ENCODE results near the gene TRIM24.

Gene TRIM24

GRCh38 chr7:138575897-138576428, 115.9 kb downstream of the TRIM24 start:
- DNase-seq (ENCODE audit: low read depth in 2 of 2), result no peak

GRCh38 chr7:138579136-138579535, 119.1 kb downstream of the TRIM24 start:
- no peak for DNase-seq (ENCODE audit: low read depth in 2 of 2)

DNA sequence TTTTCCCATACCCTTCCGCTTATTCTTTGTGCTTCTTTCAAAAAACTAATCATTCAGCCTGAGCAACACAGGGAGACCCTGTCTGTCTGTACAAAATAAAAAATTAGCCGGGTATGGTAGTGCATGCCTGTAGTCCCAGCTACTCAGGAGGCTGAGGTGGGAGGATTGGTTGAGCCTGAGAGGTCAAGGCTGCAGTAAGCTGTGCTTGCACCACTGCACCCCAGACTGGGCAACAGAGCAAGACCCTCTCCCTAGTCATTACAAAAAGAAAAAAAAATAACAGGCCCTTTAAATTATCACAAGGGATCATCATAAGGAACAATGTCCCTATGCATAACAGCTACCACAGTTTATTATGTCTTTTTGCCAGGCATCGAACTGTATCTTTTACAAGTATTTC, 119.6 kb downstream of the TRIM24 start:
- DNase-seq (ENCODE audit: low read depth in 2 of 2), result no peak

DNA sequence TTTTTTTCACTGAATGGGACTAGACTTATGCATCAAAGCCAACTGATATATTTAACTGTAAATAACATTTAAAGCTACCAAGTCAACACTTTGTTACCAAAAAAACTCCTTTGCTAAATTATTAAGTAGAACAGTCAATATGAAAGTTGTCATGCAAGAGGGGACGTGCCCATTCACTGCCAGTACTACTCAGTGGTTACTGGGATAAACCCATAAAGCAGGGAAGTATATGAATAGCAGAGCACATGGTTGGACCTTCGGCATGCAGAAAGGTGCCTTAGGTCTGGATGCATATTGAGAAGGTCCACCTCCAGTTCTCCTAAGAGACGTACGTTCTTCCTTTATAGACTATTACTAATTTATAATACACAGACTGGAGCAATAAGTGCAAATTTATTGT, 121.0 kb downstream of the TRIM24 start:
- DNase-seq (ENCODE audit: low read depth in 2 of 2), result no peak

- DNase-seq (ENCODE audit: low read depth in 2 of 2), result no peak
Measured at GRCh38 chr7:138584283-138584682, 124.2 kb downstream of the TRIM24 start.

DNA sequence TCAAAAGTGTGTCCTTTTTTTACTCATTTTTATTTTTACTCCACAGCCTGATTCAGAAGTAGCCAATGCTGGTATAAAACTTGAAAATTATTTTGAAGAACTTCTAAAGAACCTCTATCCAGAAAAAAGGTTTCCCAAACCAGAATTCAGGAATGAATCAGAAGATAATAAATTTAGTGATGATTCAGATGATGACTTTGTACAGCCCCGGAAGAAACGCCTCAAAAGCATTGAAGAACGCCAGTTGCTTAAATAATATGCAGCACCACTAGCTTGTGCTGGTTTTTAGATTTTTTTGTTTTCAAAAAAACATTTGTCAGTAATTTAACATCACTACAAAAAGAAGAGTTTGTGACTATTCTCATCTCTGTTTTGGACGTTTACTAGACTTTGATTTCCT, 124.6 kb downstream of the TRIM24 start:
- no peak for DNase-seq (ENCODE audit: low read depth in 2 of 2)

GRCh38 chr7:138585283-138585993, 125.4 kb downstream of the TRIM24 start:
- DNase-seq (ENCODE audit: low read depth in 2 of 2), result no peak

DNA sequence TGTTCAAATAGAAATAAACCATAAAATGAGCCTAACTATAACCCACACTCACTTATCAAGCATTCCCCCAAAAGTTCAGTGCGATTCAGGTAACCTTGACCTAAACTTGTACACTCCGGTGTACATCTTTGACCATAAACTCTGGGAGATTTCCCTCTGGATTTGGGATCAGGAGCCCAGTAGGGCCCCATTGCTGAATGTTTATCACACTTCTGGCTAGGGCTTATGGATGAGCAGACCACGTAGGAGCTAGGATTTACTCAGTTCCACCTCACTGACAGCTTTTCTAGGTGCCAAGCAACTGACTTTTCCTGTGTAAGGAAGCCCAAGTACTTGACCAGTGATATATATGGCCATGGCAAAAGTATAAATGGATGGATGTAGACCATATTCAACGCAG, 127.4 kb downstream of the TRIM24 start:
- DNase-seq (ENCODE audit: low read depth in 2 of 2), result no peak

DNA sequence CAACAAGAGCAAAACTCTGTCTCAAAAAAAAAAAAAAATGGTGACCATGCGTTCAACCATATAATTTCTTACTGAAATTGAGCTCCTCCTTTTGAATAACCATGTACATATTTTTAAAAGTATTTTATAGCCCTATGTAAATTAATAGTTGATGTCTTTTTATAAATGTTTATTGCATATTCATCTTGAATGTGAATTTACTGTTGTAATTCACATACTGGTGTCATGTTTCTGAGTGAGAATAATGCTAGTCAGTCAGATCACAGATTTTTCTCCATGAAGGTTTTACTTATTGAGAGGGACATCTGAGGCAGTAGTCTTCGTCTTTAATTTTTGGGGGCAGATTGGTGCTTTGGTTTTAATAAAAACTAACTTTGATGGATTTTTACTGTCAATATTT, 128.9 kb downstream of the TRIM24 start:
- DNase-seq (ENCODE audit: low read depth in 2 of 2), result no peak

GRCh38 chr7:138590154-138590553, 130.1 kb downstream of the TRIM24 start:
- DNase-seq (ENCODE audit: low read depth in 2 of 2), result no peak

DNA sequence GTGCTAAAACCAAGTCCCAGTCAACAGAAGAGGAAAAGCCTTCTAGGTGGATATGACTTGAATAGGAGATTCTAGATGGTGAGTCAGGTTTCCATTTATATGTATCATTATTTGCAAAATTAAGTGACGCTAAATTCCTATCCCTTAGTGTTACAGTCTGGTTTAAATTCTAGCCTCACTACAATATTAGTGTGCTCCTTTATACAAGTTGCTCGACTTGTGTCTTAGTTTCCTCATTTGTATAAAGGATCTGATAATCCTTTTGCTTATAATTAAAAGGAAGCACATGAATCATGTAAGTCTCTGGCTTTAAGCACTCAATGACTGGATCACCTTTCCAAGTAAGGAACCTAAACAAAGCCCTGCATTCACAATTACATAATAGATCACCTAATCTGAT, 135.4 kb downstream of the TRIM24 start:
- no peak for DNase-seq (ENCODE audit: low read depth in 2 of 2)

GRCh38 chr7:138602451-138602850, 142.4 kb downstream of the TRIM24 start:
- no peak for DNase-seq (ENCODE audit: low read depth in 2 of 2)

- DNase-seq (ENCODE audit: low read depth in 2 of 2), result no peak
Measured at GRCh38 chr7:138603549-138604318, 143.7 kb downstream of the TRIM24 start.

- no peak for DNase-seq (ENCODE audit: low read depth in 2 of 2)
Measured at GRCh38 chr7:138606236-138606635, 146.2 kb downstream of the TRIM24 start.

- no peak for DNase-seq (ENCODE audit: low read depth in 2 of 2)
Measured at GRCh38 chr7:138607216-138608126, 147.4 kb downstream of the TRIM24 start.

- no peak for DNase-seq (ENCODE audit: low read depth in 2 of 2)
Measured at GRCh38 chr7:138608275-138608674, 148.2 kb downstream of the TRIM24 start.

- DNase-seq (ENCODE audit: low read depth in 2 of 2), result no peak
Measured at GRCh38 chr7:138610671-138611170, 150.7 kb downstream of the TRIM24 start.

DNA sequence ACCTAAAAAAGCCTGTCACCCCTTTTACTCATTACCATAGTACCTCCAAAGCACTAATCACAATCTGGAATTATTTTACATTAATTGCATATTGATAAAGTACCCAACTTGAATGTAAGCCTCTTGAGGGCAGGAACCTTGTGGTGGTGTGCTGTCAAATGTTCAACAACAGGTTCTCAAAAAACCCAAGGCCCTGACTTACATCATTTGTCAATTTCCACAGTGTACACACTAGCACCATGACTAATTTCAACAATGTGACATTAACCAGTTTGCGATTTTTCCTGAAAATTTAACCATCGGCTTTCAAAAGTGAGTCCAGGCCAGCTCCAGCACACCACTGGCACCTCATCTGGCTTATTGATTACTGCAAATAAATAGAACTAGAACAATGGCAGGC, 153.6 kb downstream of the TRIM24 start:
- DNase-seq (ENCODE audit: low read depth in 2 of 2), result no peak

GRCh38 chr7:138616085-138616484, 156.0 kb downstream of the TRIM24 start:
- no peak for DNase-seq (ENCODE audit: low read depth in 2 of 2)

DNA sequence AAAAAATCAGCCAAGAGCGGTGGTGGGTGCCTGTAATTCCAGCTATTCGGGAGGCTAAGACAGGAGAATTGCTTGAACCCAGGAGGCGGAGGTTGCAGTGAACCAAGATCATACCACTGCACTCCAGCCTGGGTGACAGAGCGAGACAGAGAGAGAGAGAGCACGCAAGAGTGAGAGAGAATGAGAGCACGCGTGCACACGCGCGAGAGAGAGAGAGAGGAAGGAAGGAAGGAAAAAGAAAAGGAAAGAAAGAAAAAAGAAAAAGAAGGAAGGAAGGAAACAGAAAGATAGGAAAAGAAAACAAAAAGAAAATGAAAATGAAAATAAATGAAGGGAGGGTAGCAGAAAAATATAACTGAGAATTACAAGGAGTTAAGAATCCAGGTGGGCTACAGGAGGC, 158.4 kb downstream of the TRIM24 start:
- DNase-seq (ENCODE audit: low read depth in 2 of 2), result no peak

GRCh38 chr7:138618933-138619332, 158.9 kb downstream of the TRIM24 start:
- no peak for DNase-seq (ENCODE audit: low read depth in 2 of 2)

DNA sequence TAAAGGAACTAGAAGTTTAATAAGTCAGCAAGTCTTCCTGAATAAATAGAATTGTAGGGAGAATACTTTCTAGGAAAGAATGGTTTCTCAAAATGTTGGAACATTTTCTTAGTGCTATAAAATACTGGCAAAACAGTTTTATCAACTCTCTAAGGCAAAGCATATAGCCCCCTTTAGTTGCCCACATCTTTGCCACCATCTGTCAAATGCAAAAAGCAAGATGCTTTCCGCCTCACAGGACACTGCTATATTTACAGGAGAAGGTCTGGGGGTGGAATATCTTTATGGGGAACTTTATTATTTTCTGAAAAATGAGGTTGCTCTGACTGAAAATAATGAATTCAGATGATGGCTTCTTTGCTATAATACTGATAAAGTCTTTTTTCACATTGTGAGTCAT, 162.8 kb downstream of the TRIM24 start:
- no peak for DNase-seq (ENCODE audit: low read depth in 2 of 2)
